ENCODE results near the gene SP110. TPM values are rescaled to one million over a fixed set of nuclear protein-coding genes. Genes with fewer than 3 reads are reported as not detected.
A peak's percentile ranks its signal among the peaks of the same experiment; 100 is the strongest.

The SP110 gene
- total and polyA plus RNA-seq, 4 donors, result 16.2 to 31.4 (median 28.1) TPM

- ATAC-seq (ENCODE audit: insufficient read depth, low FRiP score) (peak; percentile 7), DNase-seq (no peak)
- Histone ChIP-seq H3K36me3 (ENCODE audit: control insufficient read depth in 4 of 4, insufficient read depth in 4 of 4, low read length in 4 of 4) (no peaks in the 10 kb centered on the region), H3K27ac (ENCODE audit: low read depth in 1 of 2, low read length in 1 of 2) (no peak overlapping the region), H3K9ac (ENCODE audit: insufficient read depth in 1 of 2, low read length in 2 of 2) (no peak overlapping the region), H3K9me3 (ENCODE audit: control insufficient read depth in 4 of 4, insufficient read depth in 3 of 4, low read length in 3 of 4) (no peaks in the 10 kb centered on the region), H3K27me3 (ENCODE audit: control insufficient read depth in 3 of 3, insufficient read depth in 3 of 3, low read length in 2 of 3) (no peaks in the 10 kb centered on the region), H3K4me3 (no peak overlapping the region), H3K4me1 (ENCODE audit: control insufficient read depth in 5 of 5, insufficient read depth in 5 of 5, low read length in 5 of 5) (no peaks in the 10 kb centered on the region)
- TF ChIP-seq CTCF (IDR thresholded peaks at IDR 0.05; ENCODE audit: control extremely low read depth, extremely low read depth), result no peak
- whole genome bisulfite sequencing, 2 donors, result 70 to 82% methylated on average over 6 of the region's 6 CpGs
Measured at GRCh38 chr2:230161184-230161583, 58.6 kb downstream of the SP110 start.

- no peak overlapping the region for H3K9ac ChIP-seq (ENCODE audit: insufficient read depth in 1 of 2, low read length in 2 of 2)
- no peaks in the 10 kb centered on the region for H3K4me1 ChIP-seq (ENCODE audit: control insufficient read depth in 5 of 5, insufficient read depth in 5 of 5, low read length in 5 of 5)
- ATAC-seq (ENCODE audit: insufficient read depth, low FRiP score), result no peak
- H3K27ac ChIP-seq (ENCODE audit: low read depth in 1 of 2, low read length in 1 of 2), result no peak overlapping the region
- 31 to 33% methylated on average over 11 of the region's 11 CpGs for whole genome bisulfite sequencing, 2 donors
- no peaks in the 10 kb centered on the region for H3K27me3 ChIP-seq (ENCODE audit: control insufficient read depth in 3 of 3, insufficient read depth in 3 of 3, low read length in 2 of 3)
- no peaks in the 10 kb centered on the region for H3K36me3 ChIP-seq (ENCODE audit: control insufficient read depth in 4 of 4, insufficient read depth in 4 of 4, low read length in 4 of 4)
- peak; percentile 43 to 52 (median 46) for DNase-seq
- peak; percentile 68 for TF ChIP-seq CTCF (IDR thresholded peaks at IDR 0.05; ENCODE audit: control extremely low read depth, extremely low read depth)
- H3K4me3 ChIP-seq, result no peak overlapping the region
- no peaks in the 10 kb centered on the region for H3K9me3 ChIP-seq (ENCODE audit: control insufficient read depth in 4 of 4, insufficient read depth in 3 of 4, low read length in 3 of 4)
Measured at GRCh38 chr2:230160112-230160660, 59.6 kb downstream of the SP110 start.

- Histone ChIP-seq H3K4me1 (ENCODE audit: control insufficient read depth in 5 of 5, insufficient read depth in 5 of 5, low read length in 5 of 5) (no peaks in the 10 kb centered on the region), H3K4me3 (no peak overlapping the region), H3K9ac (ENCODE audit: insufficient read depth in 1 of 2, low read length in 2 of 2) (no peak overlapping the region), H3K27me3 (ENCODE audit: control insufficient read depth in 3 of 3, insufficient read depth in 3 of 3, low read length in 2 of 3) (no peaks in the 10 kb centered on the region), H3K36me3 (ENCODE audit: control insufficient read depth in 4 of 4, insufficient read depth in 4 of 4, low read length in 4 of 4) (no peaks in the 10 kb centered on the region), H3K27ac (ENCODE audit: low read depth in 1 of 2, low read length in 1 of 2) (no peak overlapping the region), H3K9me3 (ENCODE audit: control insufficient read depth in 4 of 4, insufficient read depth in 3 of 4, low read length in 3 of 4) (peaks cover 0 to 2% (median 0%) of the 10 kb centered on the region in 4 donors)
- WGBS, 2 donors, result 93 to 96% methylated on average over 5 of the region's 5 CpGs
- no peak for DNase-seq
- ATAC-seq (ENCODE audit: insufficient read depth, low FRiP score), result no peak
- TF ChIP-seq CTCF (IDR thresholded peaks at IDR 0.05; ENCODE audit: control extremely low read depth, extremely low read depth), result no peak
Measured at GRCh38 chr2:230158468-230158867, 61.3 kb downstream of the SP110 start.
